HG03521 (cell line): ENCODE results near the gene SLC45A3.

Experiments
- ATAC-seq: cut with Tn5 transposase; IDR thresholded peaks from one replicate; pipeline ENCODE4 v1.9.1; 2021; ENCODE audit warnings: mild to moderate bottlenecking, moderate library complexity; ENCODE audit not compliant: unreplicated experiment

SLC45A3 gene

GRCh38 chr1:205610901-205611466 lies 69.3 kb downstream of the SLC45A3 start:
- no peak for ATAC-seq

DNA sequence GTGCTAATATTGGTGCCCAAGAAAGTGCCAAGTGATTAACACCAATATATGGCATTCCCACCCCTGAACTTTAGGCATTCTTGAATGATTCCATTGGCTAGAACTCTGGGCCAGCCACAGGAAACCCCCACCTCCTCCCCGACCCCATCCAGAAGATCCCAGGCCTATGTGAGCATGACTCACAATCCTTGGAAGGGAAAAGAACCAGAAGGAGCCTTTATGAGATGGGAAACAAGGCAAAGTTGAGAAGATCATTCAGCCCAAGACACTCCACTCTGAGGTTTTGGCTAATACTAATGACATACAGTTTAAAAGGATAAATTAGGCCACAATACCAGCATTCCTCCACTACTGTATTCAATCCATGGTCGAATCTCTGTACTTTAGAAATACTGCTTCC lies 70.3 kb downstream of the SLC45A3 start:
- no peak for ATAC-seq
